ENCODE results near the gene LRRTM2.

- TF ChIP-seq CTCF (IDR thresholded peaks at IDR 0.05): no peak
- TF ChIP-seq POLR2A (IDR thresholded peaks at IDR 0.05): no peak
Measured at GRCh38 chr5:138870611-138871010, 4.5 kb downstream of the LRRTM2 start.

All from testis (tissue), 2 donors.